Measurements from ENCODE around the gene MYBPC2. TPM values are rescaled to one million over a fixed set of nuclear protein-coding genes. Genes with fewer than 3 reads are reported as not detected.

The MYBPC2 gene
- total RNA-seq, 6 donors from 2014 or later: 0.09 to 0.17 TPM; not detected in 4

GRCh38 chr19:50482271-50482855, 49.7 kb downstream of the MYBPC2 start:
- Histone ChIP-seq H3K36me3 (peaks cover 23 to 68% (median 47%) of the 10 kb centered on the region in 4 donors), H3K9me3 (no peaks in the 10 kb centered on the region), H3K27me3 (no peaks in the 10 kb centered on the region), H3K27ac (no peak overlapping the region), H3K4me1 (peaks cover 5 to 18% (median 10%) of the 10 kb centered on the region in 4 donors), H3K4me3 (no peak overlapping the region)
- no peak for DNase-seq
- TF ChIP-seq EP300 (IDR thresholded peaks at IDR 0.05) (no peak), POLR2A (IDR thresholded peaks at IDR 0.05) (no peak), CTCF (IDR thresholded peaks at IDR 0.05) (no peak), POLR2AphosphoS5 (IDR thresholded peaks at IDR 0.05) (no peak)
- WGBS, 2 donors: 80 to 84% methylated on average over 3 to 16 of the region's 16 CpGs
- ATAC-seq (ENCODE audit: low FRiP score in 2 of 2): no peak

GRCh38 chr19:50482916-50483315, 50.2 kb downstream of the MYBPC2 start:
- H3K27ac ChIP-seq: no peak overlapping the region
- TF ChIP-seq POLR2AphosphoS5 (IDR thresholded peaks at IDR 0.05) (no peak), EP300 (IDR thresholded peaks at IDR 0.05) (no peak), CTCF (IDR thresholded peaks at IDR 0.05) (no peak), POLR2A (IDR thresholded peaks at IDR 0.05) (no peak)
- no peak for DNase-seq
- H3K9me3 ChIP-seq: no peaks in the 10 kb centered on the region
- peaks cover 0 to 13% (median 6%) of the 10 kb centered on the region in 4 donors for H3K4me1 ChIP-seq
- peaks cover 23 to 67% (median 47%) of the 10 kb centered on the region in 4 donors for H3K36me3 ChIP-seq
- ATAC-seq (ENCODE audit: low FRiP score in 2 of 2): no peak
- no peak overlapping the region for H3K4me3 ChIP-seq
- no peaks in the 10 kb centered on the region for H3K27me3 ChIP-seq
- WGBS, 2 donors: 90 to 91% methylated on average over 10 of the region's 10 CpGs

- no peak for DNase-seq
- 90 to 92% methylated on average over 10 of the region's 10 CpGs for WGBS, 2 donors
- H3K36me3 ChIP-seq: peaks cover 12 to 42% (median 32%) of the 10 kb centered on the region in 4 donors
- H3K9me3 ChIP-seq: no peaks in the 10 kb centered on the region
- ATAC-seq (ENCODE audit: low FRiP score in 2 of 2): no peak
- no peaks in the 10 kb centered on the region for H3K27me3 ChIP-seq
- no peak overlapping the region for H3K27ac ChIP-seq
- peaks cover 0 to 3% (median 0%) of the 10 kb centered on the region in 4 donors for H3K4me1 ChIP-seq
- TF ChIP-seq POLR2A (IDR thresholded peaks at IDR 0.05) (no peak), POLR2AphosphoS5 (IDR thresholded peaks at IDR 0.05) (no peak), EP300 (IDR thresholded peaks at IDR 0.05) (no peak), CTCF (IDR thresholded peaks at IDR 0.05) (no peak)
- no peak overlapping the region for H3K4me3 ChIP-seq
Measured at GRCh38 chr19:50485284-50485955, 52.7 kb downstream of the MYBPC2 start.

GRCh38 chr19:50486823-50487515, 54.3 kb downstream of the MYBPC2 start:
- Histone ChIP-seq H3K27me3 (no peaks in the 10 kb centered on the region), H3K27ac (no peak overlapping the region), H3K4me3 (no peak overlapping the region), H3K4me1 (peaks cover 0 to 7% (median 5%) of the 10 kb centered on the region in 4 donors), H3K36me3 (peaks cover 6 to 27% (median 17%) of the 10 kb centered on the region in 4 donors), H3K9me3 (no peaks in the 10 kb centered on the region)
- TF ChIP-seq POLR2A (IDR thresholded peaks at IDR 0.05) (no peak), CTCF (IDR thresholded peaks at IDR 0.05) (peak in 5 of 6 experiments; percentile 9 to 47 (median 16)), EP300 (IDR thresholded peaks at IDR 0.05) (no peak), POLR2AphosphoS5 (IDR thresholded peaks at IDR 0.05) (no peak)
- DNase-seq (no peak), ATAC-seq (ENCODE audit: low FRiP score in 2 of 2) (no peak)
- WGBS, 2 donors: 78 to 80% methylated on average over 18 of the region's 18 CpGs

Data from upper lobe of left lung (tissue), 6 donors.